CD8-positive, alpha-beta memory T cell (primary cell): Measurements from ENCODE around the gene OPRM1. TPM values are rescaled to one million over a fixed set of nuclear protein-coding genes. Genes with fewer than 3 reads are reported as not detected.

Source experiments
- CTCF ChIA-PET: fragments of 350-600 bp; sonication (Branson Sonifier 250); formaldehyde crosslinking; loops from one replicate; lab custom pipeline; 2021; ENCODE audit warnings: antibody characterized with exemption; lab: Charles Lee
- POLR2A ChIA-PET: fragments of 350-600 bp; sonication (Branson Sonifier 250); formaldehyde crosslinking; loops from one replicate; lab custom pipeline; 2021; ENCODE audit warnings: antibody characterized with exemption; lab: Charles Lee
- DNase-seq, 5 donors: peaks; one replicate each; pipeline versions ENCODE4 v3.0.0 to v3.0.0-alpha.2; 2020 to 2022; ENCODE audit warnings: mixed read lengths in 1 of 5
- H3K27ac ChIP-seq: one replicate; pipeline ENCODE4 v1.7.0; 2013; ENCODE audit warnings: low read depth, mild to moderate bottlenecking, low read length, moderate library complexity
- H3K27me3 ChIP-seq: 2 replicates; pipeline ENCODE4 v1.7.0; 2013; ENCODE audit warnings: low read length, mild to moderate bottlenecking; ENCODE audit not compliant: insufficient read depth, poor library complexity, severe bottlenecking
- H3K36me3 ChIP-seq: 2 replicates; pipeline ENCODE4 v1.7.0; 2013; ENCODE audit warnings: mild to moderate bottlenecking, low read length, moderate library complexity; ENCODE audit not compliant: insufficient read depth
- H3K4me1 ChIP-seq: 2 replicates; pipeline ENCODE4 v1.7.0; 2013; ENCODE audit warnings: mild to moderate bottlenecking, low read length, moderate library complexity; ENCODE audit not compliant: insufficient read depth
- H3K4me3 ChIP-seq: 2 replicates; pipeline ENCODE4 v1.7.0; 2013; ENCODE audit warnings: mild to moderate bottlenecking, low read length
- H3K9me3 ChIP-seq: 2 replicates; pipeline ENCODE4 v1.7.0; 2013; ENCODE audit warnings: mild to moderate bottlenecking, low read length
- H3K27ac Mint-ChIP-seq, 8 donors: one replicate each; pipeline ENCODE4 v1.8.0; 2020 to 2021; ENCODE audit warnings: mixed read lengths in 8 of 8, mild to moderate bottlenecking in 6 of 8, inconsistent platforms in 3 of 8, moderate library complexity in 3 of 8
- H3K27me3 Mint-ChIP-seq, 2 donors: one replicate each; pipeline ENCODE4 v1.8.0; 2020 to 2021; ENCODE audit warnings: mixed read lengths in 2 of 2, mild to moderate bottlenecking in 1 of 2, moderate library complexity in 1 of 2
- H3K36me3 Mint-ChIP-seq, 3 donors: one replicate each; pipeline ENCODE4 v1.8.0; 2020 to 2021; ENCODE audit warnings: mixed read lengths in 3 of 3, inconsistent platforms in 1 of 3, mild to moderate bottlenecking in 1 of 3
- H3K4me1 Mint-ChIP-seq, 3 donors: one replicate each; pipeline ENCODE4 v1.8.0; 2020 to 2021; ENCODE audit warnings: mixed read lengths in 3 of 3, inconsistent platforms in 1 of 3, mild to moderate bottlenecking in 1 of 3
- H3K4me3 Mint-ChIP-seq, 7 donors: one replicate each; pipeline ENCODE4 v1.8.0; 2020 to 2021; ENCODE audit warnings: mixed read lengths in 7 of 7, mild to moderate bottlenecking in 6 of 7, moderate library complexity in 4 of 7, inconsistent platforms in 2 of 7
- H3K9me3 Mint-ChIP-seq, 5 donors: one replicate each; pipeline ENCODE4 v1.8.0; 2020 to 2022; ENCODE audit warnings: mixed read lengths in 5 of 5, mild to moderate bottlenecking in 3 of 5, moderate library complexity in 2 of 5, inconsistent platforms in 1 of 5
- polyA plus RNA-seq: library from polyadenylated mRNA; unstranded; fragments of 300-500 nt; fragmentation: Illumina TruSeq; gene quantifications from one replicate; pipeline ENCODE4 v1.2.3, GENCODE V29; 2021
- total RNA-seq, 2 experiments: library from RNA; stranded (reverse); gene quantifications; one replicate each; pipeline ENCODE4 v1.2.3, GENCODE V29; 2021

OPRM1 gene
- total and polyA plus RNA-seq, 3 experiments from 2014 or later, result not detected

GRCh38 chr6:154134471-154135147 is 95.6 kb downstream of the OPRM1 start:
- no peaks in the 10 kb centered on the region for H3K4me1 ChIP-seq
- no peak for DNase-seq
- H3K27me3 ChIP-seq, result no peaks in the 10 kb centered on the region
- no peak overlapping the region for H3K4me3 ChIP-seq
- H3K36me3 ChIP-seq, result no peaks in the 10 kb centered on the region
- no peaks in the 10 kb centered on the region for H3K9me3 ChIP-seq
- CTCF ChIA-PET, result no interaction called here
- no peaks in the 10 kb centered on the region for H3K4me1 Mint-ChIP-seq
- H3K9me3 Mint-ChIP-seq, result no peaks in the 10 kb centered on the region
- no peak overlapping the region for H3K27ac Mint-ChIP-seq
- no peak overlapping the region for H3K27ac ChIP-seq
- POLR2A ChIA-PET, result no interaction called here
- H3K4me3 Mint-ChIP-seq, result no peak overlapping the region
- peaks cover 2 to 16% of the 10 kb centered on the region in 2 donors for H3K27me3 Mint-ChIP-seq
- H3K36me3 Mint-ChIP-seq, result no peaks in the 10 kb centered on the region

GRCh38 chr6:154138793-154139192 is 99.8 kb downstream of the OPRM1 start:
- H3K4me1 ChIP-seq, result no peaks in the 10 kb centered on the region
- H3K36me3 ChIP-seq, result no peaks in the 10 kb centered on the region
- H3K4me3 ChIP-seq, result no peak overlapping the region
- H3K27me3 ChIP-seq, result no peaks in the 10 kb centered on the region
- CTCF ChIA-PET, result interaction anchor here (1.9 kb wide), 1 partner anchor 15 kb away, joined by 5 read pairs; no protein-coding TSS in a partner anchor
- POLR2A ChIA-PET, result no interaction called here
- Mint-ChIP-seq H3K4me1 (no peaks in the 10 kb centered on the region), H3K27me3 (peaks cover 6 to 29% of the 10 kb centered on the region in 2 donors), H3K4me3 (no peak overlapping the region), H3K9me3 (peaks cover 0 to 2% (median 0%) of the 10 kb centered on the region in 5 donors), H3K27ac (no peak overlapping the region), H3K36me3 (peaks cover 0 to 2% (median 0%) of the 10 kb centered on the region in 3 donors)
- no peaks in the 10 kb centered on the region for H3K9me3 ChIP-seq
- no peak overlapping the region for H3K27ac ChIP-seq
- no peak for DNase-seq

- POLR2A ChIA-PET, result no interaction called here
- no peaks in the 10 kb centered on the region for H3K4me1 ChIP-seq
- H3K9me3 Mint-ChIP-seq, result peaks cover 0 to 2% (median 0%) of the 10 kb centered on the region in 5 donors
- no peak overlapping the region for H3K4me3 Mint-ChIP-seq
- peaks cover 0 to 2% (median 0%) of the 10 kb centered on the region in 3 donors for H3K36me3 Mint-ChIP-seq
- no peaks in the 10 kb centered on the region for H3K4me1 Mint-ChIP-seq
- H3K27ac Mint-ChIP-seq, result no peak overlapping the region
- no peaks in the 10 kb centered on the region for H3K9me3 ChIP-seq
- no peak for DNase-seq
- H3K36me3 ChIP-seq, result no peaks in the 10 kb centered on the region
- H3K27me3 ChIP-seq, result no peaks in the 10 kb centered on the region
- peaks cover 6 to 33% of the 10 kb centered on the region in 2 donors for H3K27me3 Mint-ChIP-seq
- CTCF ChIA-PET, result interaction anchor here (1.9 kb wide), 1 partner anchor 14 kb away, joined by 5 read pairs; no protein-coding TSS in a partner anchor
- H3K27ac ChIP-seq, result no peak overlapping the region
- no peak overlapping the region for H3K4me3 ChIP-seq
These were observed 100.9 kb downstream of the OPRM1 start for GRCh38 chr6:154139892-154140291.

GRCh38 chr6:154140743-154141142 is 101.7 kb downstream of the OPRM1 start:
- peaks cover 0 to 2% (median 0%) of the 10 kb centered on the region in 3 donors for H3K36me3 Mint-ChIP-seq

GRCh38 chr6:154143753-154144152 is 104.7 kb downstream of the OPRM1 start:
- Histone ChIP-seq H3K4me1 (no peaks in the 10 kb centered on the region), H3K4me3 (no peak overlapping the region), H3K27me3 (no peaks in the 10 kb centered on the region), H3K9me3 (no peaks in the 10 kb centered on the region), H3K36me3 (no peaks in the 10 kb centered on the region), H3K27ac (no peak overlapping the region)
- DNase-seq, result no peak
- Mint-ChIP-seq H3K9me3 (peaks cover 0 to 2% (median 0%) of the 10 kb centered on the region in 5 donors), H3K27ac (no peak overlapping the region), H3K4me1 (no peaks in the 10 kb centered on the region), H3K36me3 (peaks cover 0 to 2% (median 0%) of the 10 kb centered on the region in 3 donors), H3K27me3 (peaks cover 11 to 36% of the 10 kb centered on the region in 2 donors), H3K4me3 (no peak overlapping the region)
- CTCF ChIA-PET, result no interaction called here
- POLR2A ChIA-PET, result no interaction called here

More at GRCh38 chr6:154140743-154141142, 101.7 kb downstream of the OPRM1 start:
- POLR2A ChIA-PET, result interaction anchor here (0.5 kb wide), 1 partner anchor 9 kb away, joined by 3 read pairs; no protein-coding TSS in a partner anchor
- H3K4me3 Mint-ChIP-seq, result no peak overlapping the region
- H3K27me3 Mint-ChIP-seq, result peaks cover 6 to 38% of the 10 kb centered on the region in 2 donors
- no peaks in the 10 kb centered on the region for H3K9me3 ChIP-seq
- H3K4me1 ChIP-seq, result no peaks in the 10 kb centered on the region
- no peaks in the 10 kb centered on the region for H3K27me3 ChIP-seq
- CTCF ChIA-PET, result no interaction called here
- no peak overlapping the region for H3K27ac Mint-ChIP-seq
- peaks cover 0 to 2% (median 0%) of the 10 kb centered on the region in 5 donors for H3K9me3 Mint-ChIP-seq
- no peak for DNase-seq
- no peak overlapping the region for H3K4me3 ChIP-seq
- H3K4me1 Mint-ChIP-seq, result no peaks in the 10 kb centered on the region
- no peak overlapping the region for H3K27ac ChIP-seq
- H3K36me3 ChIP-seq, result no peaks in the 10 kb centered on the region

GRCh38 chr6:154154389-154154967 is 115.4 kb downstream of the OPRM1 start:
- peaks cover 40% of the 10 kb centered on the region for H3K4me1 ChIP-seq
- Mint-ChIP-seq H3K27ac (peak overlapping the region; percentile 10 to 92 (median 74)), H3K4me3 (no peak overlapping the region), H3K27me3 (no peaks in the 10 kb centered on the region), H3K36me3 (peaks cover 0 to 10% (median 1%) of the 10 kb centered on the region in 3 donors), H3K4me1 (peaks cover 44 to 54% (median 50%) of the 10 kb centered on the region in 3 donors), H3K9me3 (peaks cover 0 to 2% (median 0%) of the 10 kb centered on the region in 5 donors)
- no peaks in the 10 kb centered on the region for H3K27me3 ChIP-seq
- POLR2A ChIA-PET, result interaction anchor here (0.7 to 1.1 kb wide), 2 partner anchors 119 to 123 kb away, joined by 3 read pairs; no protein-coding TSS in a partner anchor
- H3K27ac ChIP-seq, result no peak overlapping the region
- H3K9me3 ChIP-seq, result no peaks in the 10 kb centered on the region
- DNase-seq, result peak; percentile 49 to 71 (median 56)
- H3K36me3 ChIP-seq, result peaks cover 6% of the 10 kb centered on the region
- CTCF ChIA-PET, result interaction anchor here (0.7 to 3.9 kb wide), 15 partner anchors 9 to 521 kb away, joined by 3 to 69 read pairs (median 3); no protein-coding TSS in a partner anchor
- H3K4me3 ChIP-seq, result no peak overlapping the region

GRCh38 chr6:154156135-154156896 is 117.3 kb downstream of the OPRM1 start:
- Mint-ChIP-seq H3K27me3 (no peaks in the 10 kb centered on the region), H3K36me3 (peaks cover 4 to 23% (median 12%) of the 10 kb centered on the region in 3 donors), H3K4me3 (peak overlapping the region; percentile 66 to 91 (median 84)), H3K27ac (peak overlapping the region; percentile 83 to 98 (median 92)), H3K4me1 (peaks cover 57 to 65% (median 63%) of the 10 kb centered on the region in 3 donors), H3K9me3 (no peaks in the 10 kb centered on the region)
- peak; percentile 36 to 75 (median 43) for DNase-seq
- Histone ChIP-seq H3K36me3 (peaks cover 6% of the 10 kb centered on the region), H3K4me3 (peak overlapping the region; percentile 61), H3K27ac (no peak overlapping the region), H3K4me1 (peaks cover 40% of the 10 kb centered on the region), H3K9me3 (no peaks in the 10 kb centered on the region), H3K27me3 (no peaks in the 10 kb centered on the region)
- POLR2A ChIA-PET, result no interaction called here
- CTCF ChIA-PET, result interaction anchor here (1.0 to 4.2 kb wide), 10 partner anchors 9 to 214 kb away, joined by 3 to 69 read pairs (median 9); no protein-coding TSS in a partner anchor
